HAP-1 (cell line): Measurements from ENCODE around the gene RAD51B.

Experiments
- DNase-seq, 2 experiments: peaks; one replicate each; pipeline ENCODE4 v3.0.0-alpha.2; 2016 to 2020; ENCODE audit warnings: low spot score in 2 of 2
- H3K27me3 ChIP-seq: fragments of 250-450 bp; sonication (Bioruptor Pico); 2 replicates; pipeline ENCODE4 v1.5.1; 2020; ENCODE audit warnings: low read depth, mild to moderate bottlenecking, moderate library complexity
- H3K36me3 ChIP-seq: fragments of 250-450 bp; sonication (Bioruptor Pico); replicated peaks from 2 replicates; pipeline ENCODE4 v1.5.1; 2020; ENCODE audit warnings: mild to moderate bottlenecking
- H3K4me1 ChIP-seq: fragments of 250-450 bp; sonication (Bioruptor Pico); 2 replicates; pipeline ENCODE4 v1.5.1; 2020; ENCODE audit warnings: mild to moderate bottlenecking
- H3K4me3 ChIP-seq: fragments of 250-450 bp; sonication (Bioruptor Pico); 2 replicates; pipeline ENCODE4 v1.5.1; 2020; ENCODE audit warnings: mild to moderate bottlenecking, moderate library complexity
- H3K9me3 ChIP-seq: fragments of 250-450 bp; sonication (Bioruptor Pico); 2 replicates; pipeline ENCODE4 v1.5.1; 2020; ENCODE audit warnings: mild to moderate bottlenecking, moderate library complexity
- in situ Hi-C: fragments of 300-500 bp; cut with MboI; formaldehyde crosslinking; loops from 3 replicates; pipeline ENCODE4 v1.14.3; 2020; ENCODE audit warnings: low sequenced_read_pairs, inconsistent platforms, mixed read lengths

The RAD51B gene

DNA sequence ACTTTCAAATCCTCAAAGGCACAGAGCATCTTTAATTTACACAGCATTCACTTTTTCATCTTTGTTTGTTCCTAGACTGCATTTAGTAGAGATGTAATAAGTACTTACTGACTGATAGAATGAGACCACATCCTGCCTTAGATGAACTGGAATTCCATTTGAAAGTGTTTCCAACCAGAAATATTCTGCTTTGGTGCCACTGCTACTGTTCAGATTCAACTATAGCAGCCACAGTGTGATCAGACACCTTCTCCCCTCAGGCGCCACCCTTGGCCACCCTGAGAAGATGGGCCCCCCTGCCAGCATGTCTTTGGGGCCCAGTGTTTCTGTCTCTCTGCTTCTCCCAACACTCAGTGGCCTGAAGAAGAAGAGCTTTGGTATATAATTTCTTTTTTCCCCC is 449.1 kb downstream of the RAD51B start:
- Histone ChIP-seq H3K27me3 (no peaks in the 10 kb centered on the region), H3K4me1 (no peaks in the 10 kb centered on the region; the same call in 1 of the 2 replicates), H3K36me3 (no peaks in the 10 kb centered on the region), H3K9me3 (no peaks in the 10 kb centered on the region), H3K4me3 (no peak overlapping the region)
- in situ Hi-C loops: no loop called here
- no peak for DNase-seq

DNA sequence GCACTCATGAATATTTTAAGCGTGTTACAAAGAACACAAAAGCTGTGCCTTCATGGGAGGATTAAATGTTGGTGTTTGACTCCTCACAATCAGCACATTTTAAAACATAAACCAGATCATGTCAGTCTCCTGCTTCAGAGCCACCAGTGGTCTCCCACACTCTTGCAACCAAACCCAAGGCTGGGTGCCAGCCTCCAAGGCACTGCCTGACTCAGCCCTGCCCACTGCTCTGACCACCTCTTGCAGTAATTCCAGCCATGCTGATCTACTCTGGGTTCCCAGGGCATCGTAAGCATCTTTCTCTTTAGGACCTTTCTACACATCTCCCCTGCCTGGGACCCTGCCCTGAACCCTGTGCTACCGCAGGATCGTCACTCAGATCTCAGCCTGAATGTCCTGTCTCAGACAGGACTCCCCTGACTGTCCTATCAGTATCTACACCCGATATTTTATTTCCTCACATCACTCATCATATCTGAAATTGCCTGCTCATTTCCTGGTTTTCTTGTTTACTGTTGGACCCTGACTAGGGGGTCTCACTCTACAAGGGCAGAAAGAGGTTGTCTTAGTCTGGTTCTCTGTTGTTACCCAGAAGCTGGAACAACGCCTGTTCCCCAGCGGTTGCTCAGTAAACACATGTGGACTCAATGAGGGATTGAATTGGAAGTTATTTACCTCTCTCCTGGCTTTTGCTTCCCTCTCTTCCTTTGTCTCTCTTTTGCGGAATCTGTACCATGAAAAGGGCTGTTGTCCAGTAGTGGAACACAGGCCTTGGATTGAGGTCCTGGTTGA is 449.8 kb downstream of the RAD51B start:
- no peaks in the 10 kb centered on the region for H3K27me3 ChIP-seq
- H3K4me1 ChIP-seq: no peaks in the 10 kb centered on the region; the same call in 1 of the 2 replicates
- no peak overlapping the region for H3K4me3 ChIP-seq
- H3K36me3 ChIP-seq: no peaks in the 10 kb centered on the region
- in situ Hi-C loops: no loop called here
- no peaks in the 10 kb centered on the region for H3K9me3 ChIP-seq
- DNase-seq: no peak

DNA sequence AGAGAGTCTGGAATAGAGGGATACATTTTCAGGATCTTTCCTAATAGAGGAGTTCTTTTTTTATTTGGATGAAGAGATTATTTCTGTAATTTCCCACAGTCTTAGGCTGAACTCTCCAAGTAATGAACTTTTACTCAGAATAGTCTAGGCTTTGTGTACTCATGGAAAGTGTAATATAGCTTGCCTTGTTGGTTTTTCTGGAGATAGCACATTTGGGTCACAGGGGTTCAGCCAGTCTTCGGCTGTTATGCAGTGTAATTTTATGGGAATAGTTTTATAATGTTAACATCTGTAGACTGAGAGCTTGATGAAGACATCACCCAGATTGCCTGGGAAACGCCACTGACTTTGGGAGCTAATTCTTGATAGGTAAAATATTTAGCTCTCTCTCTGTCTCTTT is 450.8 kb downstream of the RAD51B start:
- H3K4me1 ChIP-seq: no peaks in the 10 kb centered on the region; the same call in 1 of the 2 replicates
- no peaks in the 10 kb centered on the region for H3K27me3 ChIP-seq
- H3K9me3 ChIP-seq: no peaks in the 10 kb centered on the region
- no peak overlapping the region for H3K4me3 ChIP-seq
- H3K36me3 ChIP-seq: no peaks in the 10 kb centered on the region
- DNase-seq: no peak
- in situ Hi-C loops: no loop called here

DNA sequence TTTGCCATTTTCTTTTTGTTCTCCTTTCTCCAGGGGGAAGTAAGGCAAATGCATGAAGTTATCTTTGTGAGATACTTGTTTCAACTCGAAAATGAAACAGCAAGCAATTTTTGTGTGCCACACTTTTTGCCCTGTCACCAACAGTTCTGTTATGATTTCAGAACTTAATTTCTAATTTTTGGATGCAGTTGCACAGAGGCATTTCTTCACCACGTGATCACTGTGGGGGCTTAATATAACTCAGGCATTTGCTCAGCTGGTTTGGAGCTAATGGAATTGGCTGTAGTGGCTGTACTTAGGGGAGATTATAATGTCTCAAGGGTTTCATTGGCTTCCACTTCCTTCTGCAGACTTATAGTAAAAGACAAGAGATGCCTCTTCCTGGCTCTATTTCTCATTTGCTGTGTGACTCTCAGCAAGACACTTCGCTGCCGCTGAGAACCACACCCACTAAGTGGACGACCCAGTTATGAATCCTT is 452.4 kb downstream of the RAD51B start:
- Histone ChIP-seq H3K4me3 (no peak overlapping the region), H3K4me1 (no peaks in the 10 kb centered on the region; the same call in 1 of the 2 replicates), H3K27me3 (no peaks in the 10 kb centered on the region), H3K9me3 (no peaks in the 10 kb centered on the region), H3K36me3 (no peaks in the 10 kb centered on the region)
- in situ Hi-C loops: no loop called here
- DNase-seq: no peak

DNA sequence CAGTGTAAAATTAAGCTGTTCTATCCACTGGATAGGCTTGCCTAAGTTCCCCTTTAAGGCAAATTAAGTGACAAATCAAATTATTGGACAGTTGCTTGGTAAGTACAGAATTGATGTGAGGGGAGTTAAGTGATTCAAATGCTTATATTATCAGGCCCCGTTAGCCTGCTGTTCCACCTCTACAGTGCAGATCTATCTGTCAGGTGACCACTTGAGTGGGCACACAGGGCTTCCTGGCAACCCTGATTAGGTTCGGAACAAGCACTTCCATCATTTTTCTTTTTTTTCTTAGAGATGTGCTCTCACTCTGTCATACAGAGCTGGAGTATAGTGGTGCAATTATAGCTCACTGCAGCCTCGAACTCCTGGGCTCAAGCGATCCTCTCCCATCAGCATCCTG is 453.8 kb downstream of the RAD51B start:
- no peak for DNase-seq
- no peaks in the 10 kb centered on the region for H3K27me3 ChIP-seq
- H3K9me3 ChIP-seq: no peaks in the 10 kb centered on the region
- H3K4me1 ChIP-seq: no peaks in the 10 kb centered on the region; the same call in 1 of the 2 replicates
- in situ Hi-C loops: no loop called here
- H3K4me3 ChIP-seq: no peak overlapping the region
- no peaks in the 10 kb centered on the region for H3K36me3 ChIP-seq

DNA sequence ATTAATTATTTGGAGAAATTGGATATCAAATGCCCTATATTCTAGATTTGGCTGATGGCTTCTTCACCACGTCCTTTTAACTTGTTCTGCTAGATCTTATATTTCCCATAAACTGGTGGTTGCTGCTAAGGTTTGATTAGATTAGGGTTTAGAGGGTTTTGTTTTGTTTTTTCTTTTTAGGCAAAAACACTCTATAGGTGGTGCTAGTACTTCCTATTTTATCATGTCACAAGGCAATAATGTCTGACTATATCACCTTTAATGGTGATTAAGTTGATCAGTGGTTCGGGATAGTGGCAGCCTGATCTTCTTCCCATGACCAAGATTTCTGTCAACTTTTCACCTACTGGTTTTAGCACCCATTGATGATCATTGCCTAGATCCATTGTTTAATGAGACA is 455.1 kb downstream of the RAD51B start:
- DNase-seq: no peak
- no peaks in the 10 kb centered on the region for H3K4me1 ChIP-seq
- in situ Hi-C loops: no loop called here
- no peaks in the 10 kb centered on the region for H3K9me3 ChIP-seq
- H3K4me3 ChIP-seq: no peak overlapping the region
- H3K27me3 ChIP-seq: no peaks in the 10 kb centered on the region
- no peaks in the 10 kb centered on the region for H3K36me3 ChIP-seq

DNA sequence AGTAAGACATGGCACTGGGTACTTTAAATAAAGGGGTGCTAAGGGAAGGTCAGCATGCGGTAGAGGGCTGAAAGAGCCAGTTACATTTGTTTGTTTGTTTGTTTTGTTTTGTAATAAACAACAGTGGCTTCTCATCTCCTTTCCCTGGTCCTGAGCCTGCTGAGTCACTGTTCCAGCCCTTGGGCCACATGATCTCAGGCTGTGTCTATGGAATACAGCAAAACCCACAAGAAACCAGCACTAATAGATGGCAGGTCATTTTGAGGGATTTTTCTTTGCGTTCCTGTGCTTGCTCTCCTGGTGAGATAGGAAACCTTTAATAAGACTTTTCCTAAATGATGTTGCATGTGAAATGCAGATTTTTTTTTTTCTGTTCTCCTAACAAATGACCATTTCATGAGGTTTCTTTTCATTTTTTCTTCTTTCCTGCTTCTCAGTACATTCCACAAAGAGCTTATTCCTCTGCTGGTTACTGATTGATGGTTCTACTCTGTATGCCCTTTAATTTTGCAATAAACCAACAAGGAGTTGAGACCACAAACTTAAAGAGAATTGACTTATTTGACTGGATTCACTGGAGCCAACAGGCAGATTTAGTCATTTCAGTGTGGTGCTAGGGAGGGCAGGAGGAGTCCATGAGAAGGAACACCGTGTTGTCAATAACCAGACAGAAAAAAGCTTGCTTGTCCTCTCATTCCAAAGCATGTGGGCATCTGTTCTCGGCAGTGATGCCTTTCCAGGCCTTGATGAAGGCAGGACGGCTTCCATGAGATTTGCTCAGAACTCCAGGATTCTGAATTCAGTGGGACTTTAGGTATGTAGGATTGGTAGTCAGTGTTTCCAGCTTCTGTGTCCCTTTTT is 459.2 kb downstream of the RAD51B start:
- H3K36me3 ChIP-seq: no peaks in the 10 kb centered on the region
- H3K4me1 ChIP-seq: no peaks in the 10 kb centered on the region
- no peaks in the 10 kb centered on the region for H3K9me3 ChIP-seq
- no peaks in the 10 kb centered on the region for H3K27me3 ChIP-seq
- H3K4me3 ChIP-seq: no peak overlapping the region
- in situ Hi-C loops: no loop called here
- no peak for DNase-seq

DNA sequence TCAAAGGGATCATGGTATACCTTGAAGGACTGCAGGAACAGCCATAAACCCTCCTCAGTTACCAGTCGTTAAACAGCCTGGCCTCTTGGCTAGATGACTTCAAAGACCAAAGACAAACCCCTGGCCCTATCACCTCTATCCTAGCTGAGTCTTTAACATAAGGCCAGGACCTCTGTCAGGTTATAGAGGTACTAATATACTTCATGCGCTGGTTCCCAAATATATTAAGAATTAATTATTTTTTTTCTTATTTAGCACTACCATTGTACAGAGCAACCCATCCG is 459.8 kb downstream of the RAD51B start:
- DNase-seq: no peak
- H3K9me3 ChIP-seq: no peaks in the 10 kb centered on the region
- in situ Hi-C loops: no loop called here
- H3K36me3 ChIP-seq: no peaks in the 10 kb centered on the region
- H3K27me3 ChIP-seq: no peaks in the 10 kb centered on the region
- no peak overlapping the region for H3K4me3 ChIP-seq
- H3K4me1 ChIP-seq: no peaks in the 10 kb centered on the region

DNA sequence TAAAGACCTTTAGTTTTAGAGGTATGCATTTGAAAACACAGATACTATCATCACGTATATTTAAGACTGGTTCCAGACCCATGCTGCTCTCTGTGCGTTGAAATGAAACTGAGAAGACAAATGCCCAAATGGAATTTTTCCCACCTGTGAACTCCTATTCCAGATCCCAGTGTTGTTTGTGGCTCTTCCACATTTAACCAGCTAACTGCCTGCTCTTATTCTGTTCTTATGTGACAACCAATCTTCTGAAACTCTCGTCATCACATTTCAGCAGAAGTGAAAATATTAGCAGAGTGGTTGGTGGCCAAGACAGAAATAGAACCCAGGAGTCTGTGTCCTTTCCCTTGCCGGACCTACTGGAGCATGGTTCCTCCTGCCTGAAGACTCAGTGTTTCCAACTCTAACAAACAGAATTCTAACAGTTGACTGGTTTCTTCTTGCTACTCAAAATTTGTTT is 460.2 kb downstream of the RAD51B start:
- no peaks in the 10 kb centered on the region for H3K36me3 ChIP-seq
- H3K4me3 ChIP-seq: no peak overlapping the region
- in situ Hi-C loops: no loop called here
- no peak for DNase-seq
- H3K4me1 ChIP-seq: no peaks in the 10 kb centered on the region
- H3K9me3 ChIP-seq: no peaks in the 10 kb centered on the region
- H3K27me3 ChIP-seq: no peaks in the 10 kb centered on the region

DNA sequence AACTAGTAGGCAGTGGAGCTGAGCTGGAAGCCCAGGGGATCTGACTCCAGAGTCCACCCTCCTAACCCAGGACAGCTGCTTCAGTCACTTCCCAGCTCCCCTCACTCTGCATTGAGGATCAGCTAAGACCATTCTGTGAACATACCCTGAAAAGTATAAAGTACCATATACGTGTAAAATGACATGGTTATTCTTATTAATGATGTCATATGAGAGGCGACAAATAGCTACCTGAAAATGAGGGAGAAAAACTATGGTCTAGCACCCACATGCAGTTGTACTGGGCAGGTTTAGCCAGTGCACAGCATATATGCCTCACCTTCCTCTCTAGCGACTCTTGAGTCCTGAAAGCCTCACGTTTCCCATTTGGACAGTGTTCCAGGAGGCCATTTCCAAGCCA is 461.9 kb downstream of the RAD51B start:
- in situ Hi-C loops: no loop called here
- H3K4me3 ChIP-seq: no peak overlapping the region
- no peak for DNase-seq
- no peaks in the 10 kb centered on the region for H3K27me3 ChIP-seq
- H3K9me3 ChIP-seq: no peaks in the 10 kb centered on the region
- H3K4me1 ChIP-seq: no peaks in the 10 kb centered on the region
- no peaks in the 10 kb centered on the region for H3K36me3 ChIP-seq

DNA sequence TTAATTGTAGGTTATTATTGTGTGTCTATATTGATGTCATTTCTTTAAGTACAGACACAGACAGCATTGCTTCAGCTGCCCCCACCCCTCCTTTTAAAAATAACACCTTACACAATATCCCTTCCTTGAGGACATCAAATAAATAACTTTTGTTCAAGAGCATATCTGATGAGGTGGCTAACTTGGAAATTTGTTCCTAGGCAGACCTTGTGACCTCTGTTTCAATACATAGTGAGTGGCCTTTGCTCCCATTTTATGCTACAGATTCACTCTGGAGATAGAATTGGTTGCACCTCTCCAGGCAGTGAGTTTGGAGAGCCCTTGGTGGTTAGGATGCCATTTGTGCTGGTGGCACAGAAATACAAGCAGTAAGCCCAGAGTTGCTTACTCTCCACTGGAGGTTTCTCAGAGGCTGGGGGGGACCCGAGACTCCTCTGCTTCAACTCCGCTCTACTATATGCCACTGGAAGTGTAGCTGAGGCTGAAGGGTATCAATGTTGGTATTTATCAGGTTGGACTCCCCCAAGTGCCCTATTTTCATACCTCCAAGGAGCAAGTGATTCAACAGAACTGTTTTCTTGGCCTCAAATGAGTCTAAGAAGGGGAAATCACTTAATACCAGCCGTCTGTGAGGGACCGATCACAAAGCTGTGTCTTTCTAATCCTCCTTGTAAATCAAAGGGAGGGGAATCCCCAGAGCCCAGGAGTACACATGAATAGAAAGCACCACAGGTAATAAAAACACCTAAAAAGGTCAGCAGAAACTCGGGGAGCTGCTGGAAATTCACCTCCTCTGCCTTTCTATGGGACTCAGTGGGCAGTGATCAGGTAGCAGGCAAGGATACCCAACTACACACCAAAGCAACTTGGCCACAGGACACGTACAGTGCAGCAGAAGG is 463.1 kb downstream of the RAD51B start:
- no peaks in the 10 kb centered on the region for H3K4me1 ChIP-seq
- DNase-seq: no peak
- in situ Hi-C loops: no loop called here
- H3K4me3 ChIP-seq: no peak overlapping the region
- no peaks in the 10 kb centered on the region for H3K36me3 ChIP-seq
- H3K9me3 ChIP-seq: no peaks in the 10 kb centered on the region
- no peaks in the 10 kb centered on the region for H3K27me3 ChIP-seq

DNA sequence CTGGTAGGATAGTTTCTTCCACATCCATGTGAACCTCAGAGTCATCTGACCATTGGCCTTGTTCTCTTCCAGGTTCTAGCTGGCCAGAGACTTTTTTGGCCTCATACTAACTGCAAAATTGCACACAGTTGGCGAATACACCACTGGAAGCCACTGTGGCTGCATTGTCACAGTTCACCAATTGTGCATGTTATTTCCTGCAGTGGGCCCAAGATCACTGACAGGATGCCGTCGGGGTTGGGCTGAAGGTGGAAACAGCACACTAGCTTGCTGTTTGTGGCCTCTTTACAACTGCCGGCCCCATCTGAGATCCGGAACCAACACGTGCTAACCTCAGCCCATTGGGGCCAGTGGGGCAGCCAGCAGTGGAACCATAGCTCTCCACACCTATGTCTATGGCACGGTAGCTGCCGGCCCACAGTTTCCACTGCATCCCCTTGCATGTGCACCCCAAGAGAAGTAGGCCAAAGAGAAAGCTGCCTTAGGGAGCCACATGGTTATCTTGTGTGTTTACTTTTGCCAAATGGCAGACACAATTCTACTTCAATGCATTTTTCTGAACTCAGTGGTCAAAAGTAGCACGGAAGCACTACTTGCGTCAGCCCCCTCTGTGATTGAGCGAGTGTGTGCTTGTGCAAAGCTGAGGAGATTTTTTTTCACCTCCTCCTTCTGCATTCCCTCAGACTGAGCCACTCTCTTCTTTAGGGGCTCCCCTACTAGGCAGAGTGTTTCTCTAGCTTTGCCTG is 464.0 kb downstream of the RAD51B start:
- no peaks in the 10 kb centered on the region for H3K4me1 ChIP-seq
- H3K36me3 ChIP-seq: no peaks in the 10 kb centered on the region
- DNase-seq: no peak
- no peaks in the 10 kb centered on the region for H3K9me3 ChIP-seq
- H3K4me3 ChIP-seq: no peak overlapping the region
- H3K27me3 ChIP-seq: no peaks in the 10 kb centered on the region
- in situ Hi-C loops: no loop called here

DNA sequence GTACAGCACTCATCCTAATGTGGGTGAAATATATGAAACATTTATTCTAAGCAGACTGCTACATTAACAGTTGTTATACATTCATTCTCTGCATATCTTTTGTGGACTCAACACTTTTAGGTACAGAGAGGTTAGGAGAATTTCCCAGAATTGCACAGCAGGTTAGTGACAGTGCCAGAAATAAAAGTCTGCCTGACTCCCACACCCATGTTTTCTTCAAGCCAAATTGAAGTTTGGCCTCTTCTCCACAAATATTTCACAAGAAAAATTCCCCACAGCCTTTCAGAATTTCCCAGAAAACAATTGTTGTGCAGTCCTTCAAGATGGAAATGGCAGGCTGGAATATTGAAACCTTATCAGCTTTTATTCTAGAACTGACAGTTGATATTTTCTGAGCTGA is 464.8 kb downstream of the RAD51B start:
- Histone ChIP-seq H3K4me1 (no peaks in the 10 kb centered on the region), H3K4me3 (no peak overlapping the region)

More for the DNA sequence above, 464.8 kb downstream of the RAD51B start:
- in situ Hi-C loops: no loop called here
- DNase-seq: no peak
- no peaks in the 10 kb centered on the region for H3K36me3 ChIP-seq
- H3K9me3 ChIP-seq: no peaks in the 10 kb centered on the region
- H3K27me3 ChIP-seq: no peaks in the 10 kb centered on the region
